ENCODE measurements around the gene CLCNKA. TPM values are rescaled to one million over a fixed set of nuclear protein-coding genes. Genes with fewer than 3 reads are reported as not detected.
A peak's percentile ranks its signal among the peaks of the same experiment; 100 is the strongest.

CLCNKA gene
- total RNA-seq, 2 donors from 2014 or later: 0.42 TPM; not detected in 1

GRCh38 chr1:16011936-16012589 is 9.8 kb upstream of the CLCNKA start:
- Histone ChIP-seq H3K4me1 (peaks cover 4% of the 10 kb centered on the region), H3K9me3 (no peaks in the 10 kb centered on the region), H3K36me3 (no peaks in the 10 kb centered on the region), H3K27me3 (no peaks in the 10 kb centered on the region), H3K9ac (ENCODE audit: low read depth in 2 of 2, low read length in 2 of 2) (no peak overlapping the region), H3K4me3 (no peak overlapping the region), H3K27ac (no peak overlapping the region)
- no peak for DNase-seq
- TF ChIP-seq CTCF (IDR thresholded peaks at IDR 0.05): no peak
- intact Hi-C loops (cut with DNase I): no loop called here

- TF ChIP-seq CTCF (IDR thresholded peaks at IDR 0.05): no peak
- Histone ChIP-seq H3K27me3 (no peaks in the 10 kb centered on the region), H3K9me3 (no peaks in the 10 kb centered on the region), H3K36me3 (no peaks in the 10 kb centered on the region), H3K9ac (ENCODE audit: low read depth in 2 of 2, low read length in 2 of 2) (peak overlapping the region; percentile 40 to 53), H3K4me1 (peaks cover 4% of the 10 kb centered on the region), H3K27ac (peak overlapping the region; percentile 37), H3K4me3 (peak overlapping the region; percentile 43)
- intact Hi-C loops (cut with DNase I): no loop called here
- DNase-seq: peak; percentile 62
These were observed 9.1 kb upstream of the CLCNKA start for GRCh38 chr1:16012590-16013219.

- Histone ChIP-seq H3K36me3 (no peaks in the 10 kb centered on the region), H3K27me3 (no peaks in the 10 kb centered on the region), H3K4me3 (peak overlapping the region; percentile 43), H3K9me3 (no peaks in the 10 kb centered on the region), H3K9ac (ENCODE audit: low read depth in 2 of 2, low read length in 2 of 2) (peak overlapping the region; percentile 40 to 53), H3K4me1 (peaks cover 4% of the 10 kb centered on the region), H3K27ac (peak overlapping the region; percentile 37)
- no peak for TF ChIP-seq CTCF (IDR thresholded peaks at IDR 0.05)
- intact Hi-C loops (cut with DNase I): no loop called here
- DNase-seq: peak; percentile 63
These were observed 8.5 kb upstream of the CLCNKA start for GRCh38 chr1:16013220-16013907.

GRCh38 chr1:16013908-16014258 is 8.0 kb upstream of the CLCNKA start:
- intact Hi-C loops (cut with DNase I): no loop called here
- no peaks in the 10 kb centered on the region for H3K36me3 ChIP-seq
- no peaks in the 10 kb centered on the region for H3K27me3 ChIP-seq
- H3K4me1 ChIP-seq: peaks cover 4% of the 10 kb centered on the region
- H3K4me3 ChIP-seq: no peak overlapping the region
- peak overlapping the region in 1 of 2 donors; percentile 40 for H3K9ac ChIP-seq (ENCODE audit: low read depth in 2 of 2, low read length in 2 of 2)
- no peak for DNase-seq
- H3K9me3 ChIP-seq: no peaks in the 10 kb centered on the region
- no peak for TF ChIP-seq CTCF (IDR thresholded peaks at IDR 0.05)
- peak overlapping the region; percentile 37 for H3K27ac ChIP-seq

- no peak overlapping the region for H3K4me3 ChIP-seq
- intact Hi-C loops (cut with DNase I): no loop called here
- H3K27ac ChIP-seq: no peak overlapping the region
- no peaks in the 10 kb centered on the region for H3K9me3 ChIP-seq
- TF ChIP-seq CTCF (IDR thresholded peaks at IDR 0.05): no peak
- DNase-seq: peak; percentile 41
- no peaks in the 10 kb centered on the region for H3K27me3 ChIP-seq
- peaks cover 4% of the 10 kb centered on the region for H3K4me1 ChIP-seq
- H3K36me3 ChIP-seq: no peaks in the 10 kb centered on the region
- no peak overlapping the region for H3K9ac ChIP-seq (ENCODE audit: low read depth in 2 of 2, low read length in 2 of 2)
These were observed 7.0 kb upstream of the CLCNKA start for GRCh38 chr1:16014509-16015482.

Data from colonic mucosa (tissue), 4 donors.